ENCODE measurements around the gene OMP. TPM values are rescaled to one million over a fixed set of nuclear protein-coding genes. Genes with fewer than 3 reads are reported as not detected.

OMP gene
- total RNA-seq, 6 donors from 2014 or later = 0.77 to 5.2 TPM; not detected in 4

- 93 to 96% methylated on average over 4 of the region's 4 CpGs for WGBS, 2 donors
- no peak for ATAC-seq (ENCODE audit: low FRiP score in 2 of 2)
- no peak overlapping the region for H3K27ac ChIP-seq
- H3K27me3 ChIP-seq = no peaks in the 10 kb centered on the region
- TF ChIP-seq EP300 (IDR thresholded peaks at IDR 0.05) (no peak), POLR2AphosphoS5 (IDR thresholded peaks at IDR 0.05) (no peak), CTCF (IDR thresholded peaks at IDR 0.05) (no peak), POLR2A (IDR thresholded peaks at IDR 0.05) (no peak)
- no peak overlapping the region for H3K4me3 ChIP-seq
- H3K4me1 ChIP-seq = peaks cover 11 to 24% (median 13%) of the 10 kb centered on the region in 4 donors
- H3K36me3 ChIP-seq = no peaks in the 10 kb centered on the region
- H3K9me3 ChIP-seq = no peaks in the 10 kb centered on the region
- DNase-seq = no peak
Measured at GRCh38 chr11:77064648-77065217, 37.9 kb upstream of the OMP start.

- DNase-seq = no peak
Measured at GRCh38 chr11:77065878-77066228, 36.8 kb upstream of the OMP start.

GRCh38 chr11:77066229-77067042 lies 36.2 kb upstream of the OMP start, which contains the start of gene CAPN5:
Gene CAPN5, plus strand, starts transcription at chr11:77066971. Its CDS starts 17,916 bp downstream, at chr11:77084887.
- Histone ChIP-seq H3K4me3 (peak within 1 kb of the TSS; percentile 64 to 83 (median 74)), H3K36me3 (no peaks in the 10 kb centered on the region), H3K27me3 (no peaks in the 10 kb centered on the region), H3K4me1 (peaks cover 11 to 24% (median 13%) of the 10 kb centered on the region in 4 donors), H3K9me3 (no peaks in the 10 kb centered on the region), H3K27ac (peak within 1 kb of the TSS; percentile 69 to 91 (median 90))
- ATAC-seq (ENCODE audit: low FRiP score in 2 of 2) (peak; percentile 95 to 98), DNase-seq (peak; percentile 92 to 99)
- TF ChIP-seq POLR2AphosphoS5 (IDR thresholded peaks at IDR 0.05) (peak; percentile 30 to 74), CTCF (IDR thresholded peaks at IDR 0.05) (peak in 4 of 6 experiments; percentile 28 to 80 (median 76)), POLR2A (IDR thresholded peaks at IDR 0.05) (peak in 3 of 4 donors; percentile 30 to 83 (median 77)), EP300 (IDR thresholded peaks at IDR 0.05) (no peak)
- WGBS, 2 donors = 0 to 3% methylated on average over 3 to 31 of the region's 69 CpGs

More at GRCh38 chr11:77065878-77066228, 36.8 kb upstream of the OMP start:
- Histone ChIP-seq H3K9me3 (no peaks in the 10 kb centered on the region), H3K36me3 (no peaks in the 10 kb centered on the region), H3K4me1 (peaks cover 11 to 24% (median 13%) of the 10 kb centered on the region in 4 donors), H3K4me3 (peak overlapping the region in 3 of 4 donors; percentile 64 to 83 (median 65)), H3K27me3 (no peaks in the 10 kb centered on the region), H3K27ac (peak overlapping the region; percentile 69 to 91 (median 90))
- peak; percentile 1 to 53 for ATAC-seq (ENCODE audit: low FRiP score in 2 of 2)
- WGBS, 2 donors = 40 to 59% methylated on average over 5 to 14 of the region's 14 CpGs
- TF ChIP-seq POLR2AphosphoS5 (IDR thresholded peaks at IDR 0.05) = peak in 1 of 2 donors; percentile 19
- no peak for TF ChIP-seq POLR2A (IDR thresholded peaks at IDR 0.05)

GRCh38 chr11:77067861-77068443 lies 34.7 kb upstream of the OMP start:
- DNase-seq = no peak
- Histone ChIP-seq H3K4me3 (peak overlapping the region in 2 of 4 donors; percentile 64 to 83), H3K36me3 (no peaks in the 10 kb centered on the region), H3K4me1 (peaks cover 24 to 39% (median 25%) of the 10 kb centered on the region in 4 donors), H3K27ac (no peak overlapping the region), H3K27me3 (no peaks in the 10 kb centered on the region), H3K9me3 (no peaks in the 10 kb centered on the region)
- 86 to 92% methylated on average over 7 to 8 of the region's 8 CpGs for WGBS, 2 donors
- ATAC-seq (ENCODE audit: low FRiP score in 2 of 2) = no peak
- TF ChIP-seq POLR2AphosphoS5 (IDR thresholded peaks at IDR 0.05) = no peak
- no peak for TF ChIP-seq POLR2A (IDR thresholded peaks at IDR 0.05)
- no peak for TF ChIP-seq CTCF (IDR thresholded peaks at IDR 0.05)
- TF ChIP-seq EP300 (IDR thresholded peaks at IDR 0.05) = no peak
